Keratinocyte (primary cell): ENCODE data around the gene PACC1. TPM values are rescaled to one million over a fixed set of nuclear protein-coding genes. Genes with fewer than 3 reads are reported as not detected.

Experiments used
- DNase-seq: peaks from one replicate; pipeline ENCODE4 v3.0.0-alpha.2; 2011; ENCODE audit warnings: low read depth, missing footprints, low spot score
- FAIRE-seq: peaks from 2 replicates; lab custom pipeline; 2011; peaks lifted over from hg19 to GRCh38; lab: Jason Lieb, UNC
- H2AFZ ChIP-seq: 2 replicates; pipeline ENCODE4 v1.6.0; 2012; ENCODE audit warnings: low read length, control low read depth, inconsistent platforms; ENCODE audit not compliant: control insufficient read depth
- H3K27ac ChIP-seq: 2 replicates; pipeline ENCODE4 v1.5.1; 2011; ENCODE audit warnings: low read length; ENCODE audit not compliant: control insufficient read depth, insufficient read depth
- H3K27me3 ChIP-seq: 3 replicates; pipeline ENCODE4 v1.6.0; 2011; ENCODE audit warnings: low read length; ENCODE audit not compliant: control insufficient read depth, insufficient read depth; ENCODE audit errors: extremely low read depth
- H3K36me3 ChIP-seq, 2 experiments: 2 replicates in 1 of 2; 3 replicates in 1 of 2; pipeline ENCODE4 v1.5.1; 2011; ENCODE audit warnings: low read length in 2 of 2, mild to moderate bottlenecking in 1 of 2; ENCODE audit not compliant: control insufficient read depth in 2 of 2, insufficient read depth in 2 of 2; ENCODE audit errors: extremely low read depth in 1 of 2
- H3K4me1 ChIP-seq: 3 replicates; pipeline ENCODE4 v1.5.1; 2011; ENCODE audit warnings: low read length; ENCODE audit not compliant: control insufficient read depth, insufficient read depth; ENCODE audit errors: extremely low read depth
- H3K4me2 ChIP-seq: 3 replicates; pipeline ENCODE4 v1.6.0; 2011; ENCODE audit warnings: low read depth, low read length; ENCODE audit not compliant: control insufficient read depth, insufficient read depth; ENCODE audit errors: extremely low read depth
- H3K4me3 ChIP-seq, 3 experiments: fragments of 200-600 bp in 1 of 3; sonication (generic) in 1 of 3; 2 replicates in 2 of 3; 3 replicates in 1 of 3; pipeline ENCODE4 v1.5.1; 2011 to 2016; ENCODE audit warnings: low read length in 3 of 3, mild to moderate bottlenecking in 3 of 3, control low read depth in 2 of 3, inconsistent platforms in 1 of 3, low read depth in 1 of 3, mixed read lengths in 1 of 3, mixed run types in 1 of 3, moderate library complexity in 1 of 3; ENCODE audit not compliant: control insufficient read depth in 2 of 3, insufficient read depth in 2 of 3; ENCODE audit errors: extremely low read depth in 1 of 3
- H3K79me2 ChIP-seq: 2 replicates; pipeline ENCODE4 v1.6.0; 2012; ENCODE audit warnings: low read length; ENCODE audit not compliant: control insufficient read depth, insufficient read depth
- H3K9ac ChIP-seq: 3 replicates; pipeline ENCODE4 v1.6.0; 2011; ENCODE audit warnings: low read length; ENCODE audit not compliant: control insufficient read depth, insufficient read depth; ENCODE audit errors: extremely low read depth
- H3K9me1 ChIP-seq: 3 replicates; pipeline ENCODE4 v1.6.0; 2011; ENCODE audit warnings: low read length; ENCODE audit not compliant: control insufficient read depth, insufficient read depth; ENCODE audit errors: extremely low read depth
- H3K9me3 ChIP-seq: 2 replicates; pipeline ENCODE4 v1.5.1; 2012; ENCODE audit warnings: low read depth, low read length; ENCODE audit not compliant: control insufficient read depth
- H4K20me1 ChIP-seq: 3 replicates; pipeline ENCODE4 v1.6.0; 2011; ENCODE audit warnings: low read length; ENCODE audit not compliant: control insufficient read depth, insufficient read depth; ENCODE audit errors: extremely low read depth
- CTCF ChIP-seq, 3 experiments: IDR thresholded peaks in 1 of 3; conservative IDR thresholded peaks in 1 of 3; optimal IDR thresholded peaks in 1 of 3; 2 replicates in 2 of 3; 3 replicates in 1 of 3; pipeline versions ENCODE3 to v1.5.1; 2011; ENCODE audit warnings: low read length in 3 of 3, mild to moderate bottlenecking in 3 of 3, moderate library complexity in 2 of 3, control low read depth in 1 of 3, inconsistent platforms in 1 of 3; ENCODE audit not compliant: insufficient read depth in 2 of 3; ENCODE audit errors: extremely low read depth in 1 of 3
- EZH2 ChIP-seq: IDR thresholded peaks from one replicate; pipeline ENCODE4 v1.6.1; 2012; ENCODE audit warnings: inconsistent platforms, mild to moderate bottlenecking, low read length, moderate library complexity
- dilution Hi-C: fragments of 300-500 bp; cut with MboI; formaldehyde crosslinking; loops from one replicate; pipeline ENCODE4 v1.7.0; 2020; ENCODE audit warnings: low sequenced_read_pairs; ENCODE audit not compliant: extremely low pct_ligation_motif_present
- polyA plus RNA-seq, 5 experiments: library from polyadenylated mRNA; depleted of rRNA in 3 of 5; stranded (reverse) in 3 of 5; stranded (forward) in 1 of 5; unstranded in 1 of 5; fragments of >200 nt; gene quantifications; 1 replicate in 1 of 5; 2 replicates in 3 of 5; 3 replicates in 1 of 5; pipeline versions ENCODE4 v1.2.1 to v1.2.3, GENCODE V29; 2011 to 2012; ENCODE audit warnings: missing spikeins in 2 of 5, low read depth in 1 of 5, low replicate concordance in 1 of 5

Gene PACC1
- polyA plus RNA-seq, 1 donor (not counting 4 experiments of a cell fraction or from before 2014, with no cell fraction given), result 12.7 TPM

GRCh38 chr1:212412374-212412773, 2.3 kb downstream of the PACC1 start:
- H3K9me1 ChIP-seq, result no peaks in the 10 kb centered on the region
- H3K79me2 ChIP-seq, result peaks cover 16% of the 10 kb centered on the region
- H3K27me3 ChIP-seq, result no peaks in the 10 kb centered on the region
- no peak overlapping the region for H3K4me3 ChIP-seq
- H3K27ac ChIP-seq, result no peak overlapping the region
- peaks cover 8% of the 10 kb centered on the region for H3K4me1 ChIP-seq
- H2AFZ ChIP-seq, result no peak overlapping the region
- FAIRE-seq (no peak), DNase-seq (no peak)
- H3K4me2 ChIP-seq, result no peak overlapping the region
- TF ChIP-seq EZH2 (no peak), CTCF (optimal IDR thresholded peaks at IDR 0.05 in 1 of 3, IDR thresholded peaks at IDR 0.05 in 1 of 3, conservative IDR thresholded peaks at IDR 0.05 in 1 of 3; ENCODE audit: extremely low read depth in 1 of 3, insufficient read depth in 2 of 3, low read length in 3 of 3) (no peak)
- H3K9ac ChIP-seq, result no peak overlapping the region
- H4K20me1 ChIP-seq, result no peaks in the 10 kb centered on the region
- dilution Hi-C loops, result no loop called here
- H3K9me3 ChIP-seq, result no peaks in the 10 kb centered on the region
- peaks cover 11 to 14% of the 10 kb centered on the region in 2 experiments for H3K36me3 ChIP-seq

GRCh38 chr1:212410231-212410820, 4.4 kb downstream of the PACC1 start:
- H3K4me2 ChIP-seq, result no peak overlapping the region
- no peaks in the 10 kb centered on the region for H4K20me1 ChIP-seq
- dilution Hi-C loops, result no loop called here
- H3K4me1 ChIP-seq, result peaks cover 8% of the 10 kb centered on the region
- TF ChIP-seq CTCF (optimal IDR thresholded peaks at IDR 0.05 in 1 of 3, IDR thresholded peaks at IDR 0.05 in 1 of 3, conservative IDR thresholded peaks at IDR 0.05 in 1 of 3; ENCODE audit: extremely low read depth in 1 of 3, insufficient read depth in 2 of 3, low read length in 3 of 3) (no peak), EZH2 (no peak)
- DNase-seq, result no peak
- no peak overlapping the region for H3K4me3 ChIP-seq
- H3K27me3 ChIP-seq, result no peaks in the 10 kb centered on the region
- H2AFZ ChIP-seq, result no peak overlapping the region
- H3K9me1 ChIP-seq, result no peaks in the 10 kb centered on the region
- H3K27ac ChIP-seq, result no peak overlapping the region
- H3K9ac ChIP-seq, result no peak overlapping the region
- no peak for FAIRE-seq
- H3K9me3 ChIP-seq, result no peaks in the 10 kb centered on the region
- H3K79me2 ChIP-seq, result peaks cover 16% of the 10 kb centered on the region
- H3K36me3 ChIP-seq, result peaks cover 21 to 27% of the 10 kb centered on the region in 2 experiments
